Upper lobe of left lung (tissue), 4 donors: Measurements from ENCODE around the gene MUL1.

Experiments
- EP300 ChIP-seq, 4 donors: sonication (generic); formaldehyde crosslinking; IDR thresholded peaks; one replicate each; pipeline ENCODE4 v1.5.1; 2017; ENCODE audit warnings: antibody characterized with exemption in 4 of 4, control low read depth in 2 of 4
- POLR2A ChIP-seq, 4 donors: fragments of 450-650 bp; IDR thresholded peaks; one replicate each; pipeline ENCODE4 v1.5.1; 2016 to 2017; ENCODE audit warnings: antibody characterized with exemption in 4 of 4, mild to moderate bottlenecking in 2 of 4
- TF ChIP-seq, protein P1 (sequence below), 6 experiments: fragments of 450-650 bp in 4 of 6; fragments of 200-600 bp in 2 of 6; sonication (generic) in 2 of 6; IDR thresholded peaks; one replicate each; pipeline ENCODE4 v1.5.1; 2016 to 2019; ENCODE audit warnings: antibody characterized with exemption in 6 of 6

DNA sequence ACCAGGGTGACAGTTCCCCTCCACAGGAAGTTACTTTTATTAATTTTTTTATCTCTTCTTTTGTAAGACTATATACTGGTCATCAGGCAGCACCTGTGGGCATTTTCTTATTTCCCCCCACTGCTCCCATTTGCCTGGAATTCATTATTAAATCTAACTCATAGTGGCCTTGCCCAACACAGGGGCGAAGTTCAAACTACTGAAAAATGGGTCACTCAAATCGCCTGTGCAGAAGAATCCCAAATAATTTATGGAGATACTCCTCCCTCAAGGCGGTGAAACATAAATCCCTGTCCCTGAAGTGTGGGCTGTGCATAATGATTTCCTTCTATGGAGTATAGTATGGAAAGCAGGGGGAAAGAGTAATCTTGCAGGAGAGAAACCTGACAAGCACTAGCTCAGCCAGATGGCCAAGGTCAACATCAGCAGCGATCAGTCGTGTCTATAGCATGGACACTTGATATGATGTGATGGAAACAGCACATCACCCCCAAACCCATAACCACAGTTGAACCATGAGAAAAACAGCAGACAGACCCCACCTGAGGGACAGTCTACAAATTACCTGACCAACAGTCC is 29.8 kb downstream of the MUL1 start:
- TF ChIP-seq, protein P1, sequence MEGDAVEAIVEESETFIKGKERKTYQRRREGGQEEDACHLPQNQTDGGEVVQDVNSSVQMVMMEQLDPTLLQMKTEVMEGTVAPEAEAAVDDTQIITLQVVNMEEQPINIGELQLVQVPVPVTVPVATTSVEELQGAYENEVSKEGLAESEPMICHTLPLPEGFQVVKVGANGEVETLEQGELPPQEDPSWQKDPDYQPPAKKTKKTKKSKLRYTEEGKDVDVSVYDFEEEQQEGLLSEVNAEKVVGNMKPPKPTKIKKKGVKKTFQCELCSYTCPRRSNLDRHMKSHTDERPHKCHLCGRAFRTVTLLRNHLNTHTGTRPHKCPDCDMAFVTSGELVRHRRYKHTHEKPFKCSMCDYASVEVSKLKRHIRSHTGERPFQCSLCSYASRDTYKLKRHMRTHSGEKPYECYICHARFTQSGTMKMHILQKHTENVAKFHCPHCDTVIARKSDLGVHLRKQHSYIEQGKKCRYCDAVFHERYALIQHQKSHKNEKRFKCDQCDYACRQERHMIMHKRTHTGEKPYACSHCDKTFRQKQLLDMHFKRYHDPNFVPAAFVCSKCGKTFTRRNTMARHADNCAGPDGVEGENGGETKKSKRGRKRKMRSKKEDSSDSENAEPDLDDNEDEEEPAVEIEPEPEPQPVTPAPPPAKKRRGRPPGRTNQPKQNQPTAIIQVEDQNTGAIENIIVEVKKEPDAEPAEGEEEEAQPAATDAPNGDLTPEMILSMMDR (IDR thresholded peaks at IDR 0.05): no peak
- no peak for TF ChIP-seq POLR2A (IDR thresholded peaks at IDR 0.05)
- no peak for TF ChIP-seq EP300 (IDR thresholded peaks at IDR 0.05)
